Measurements from ENCODE around the gene ALX3. TPM values are rescaled to one million over a fixed set of nuclear protein-coding genes. Genes with fewer than 3 reads are reported as not detected.

Gene ALX3
- polyA plus RNA-seq, 1 experiment = 5.7 TPM

- POLR2A ChIA-PET = no interaction called here
- H3K4me3 ChIP-seq (ENCODE audit: low read depth, low read length) = no peak overlapping the region
- no peak for TF ChIP-seq CTCF (IDR thresholded peaks at IDR 0.05; ENCODE audit: insufficient read depth, low read depth, low read length)
- CTCF ChIA-PET = interaction anchor here (1.1 to 2.3 kb wide), 4 partner anchors 13 to 92 kb away, joined by 3 to 9 read pairs (median 4); no protein-coding TSS in a partner anchor
- DNase-seq (ENCODE audit: low read depth) = no peak
- H3K27me3 ChIP-seq (ENCODE audit: control insufficient read depth, insufficient read depth, low read length) = no peaks in the 10 kb centered on the region
- peaks cover 18% of the 10 kb centered on the region for H3K36me3 ChIP-seq (ENCODE audit: control insufficient read depth, insufficient read depth, low read length)
Measured at GRCh38 chr1:110024613-110025012, 45.9 kb downstream of the ALX3 start.

- POLR2A ChIA-PET = no interaction called here
- no peak overlapping the region for H3K4me3 ChIP-seq (ENCODE audit: low read depth, low read length)
- H3K36me3 ChIP-seq (ENCODE audit: control insufficient read depth, insufficient read depth, low read length) = peaks cover 37% of the 10 kb centered on the region
- DNase-seq (ENCODE audit: low read depth) = no peak
- CTCF ChIA-PET = interaction anchor here (1.3 to 1.5 kb wide), 3 partner anchors 8 to 32 kb away, joined by 3 to 4 read pairs (median 3); no protein-coding TSS in a partner anchor
- H3K27me3 ChIP-seq (ENCODE audit: control insufficient read depth, insufficient read depth, low read length) = no peaks in the 10 kb centered on the region
- no peak for TF ChIP-seq CTCF (IDR thresholded peaks at IDR 0.05; ENCODE audit: insufficient read depth, low read depth, low read length)
Measured at GRCh38 chr1:110021285-110021684, 49.2 kb downstream of the ALX3 start.

GRCh38 chr1:110019770-110020169, 50.7 kb downstream of the ALX3 start:
- TF ChIP-seq CTCF (IDR thresholded peaks at IDR 0.05; ENCODE audit: insufficient read depth, low read depth, low read length) = no peak
- DNase-seq (ENCODE audit: low read depth) = no peak
- ChIA-PET CTCF (interaction anchor here (0.9 to 2.5 kb wide), 10 partner anchors 9 to 380 kb away, joined by 3 to 6 read pairs (median 3); partner anchors contain the start of gene AHCYL1), POLR2A (no interaction called here)
- Histone ChIP-seq H3K36me3 (ENCODE audit: control insufficient read depth, insufficient read depth, low read length) (peaks cover 41% of the 10 kb centered on the region), H3K27me3 (ENCODE audit: control insufficient read depth, insufficient read depth, low read length) (no peaks in the 10 kb centered on the region), H3K4me3 (ENCODE audit: low read depth, low read length) (no peak overlapping the region)

- no peaks in the 10 kb centered on the region for H3K27me3 ChIP-seq (ENCODE audit: control insufficient read depth, insufficient read depth, low read length)
- ChIA-PET POLR2A (no interaction called here), CTCF (interaction anchor here (1.1 to 2.5 kb wide), 2 partner anchors 11 kb away, joined by 4 to 6 read pairs; no protein-coding TSS in a partner anchor)
- no peak for TF ChIP-seq CTCF (IDR thresholded peaks at IDR 0.05; ENCODE audit: insufficient read depth, low read depth, low read length)
- no peak overlapping the region for H3K4me3 ChIP-seq (ENCODE audit: low read depth, low read length)
- DNase-seq (ENCODE audit: low read depth) = no peak
- peaks cover 41% of the 10 kb centered on the region for H3K36me3 ChIP-seq (ENCODE audit: control insufficient read depth, insufficient read depth, low read length)
Measured at GRCh38 chr1:110018396-110018795, 52.1 kb downstream of the ALX3 start.

- peaks cover 38% of the 10 kb centered on the region for H3K36me3 ChIP-seq (ENCODE audit: control insufficient read depth, insufficient read depth, low read length)
- H3K27me3 ChIP-seq (ENCODE audit: control insufficient read depth, insufficient read depth, low read length) = no peaks in the 10 kb centered on the region
- no peak for DNase-seq (ENCODE audit: low read depth)
- TF ChIP-seq CTCF (IDR thresholded peaks at IDR 0.05; ENCODE audit: insufficient read depth, low read depth, low read length) = no peak
- ChIA-PET POLR2A (no interaction called here), CTCF (interaction anchor here (0.8 to 1.2 kb wide), 3 partner anchors 9 to 33 kb away, joined by 3 to 5 read pairs (median 3); partner anchors contain the start of gene AHCYL1)
- H3K4me3 ChIP-seq (ENCODE audit: low read depth, low read length) = no peak overlapping the region
Measured at GRCh38 chr1:110017792-110018191, 52.7 kb downstream of the ALX3 start.
